AG08396 (cell line): Measurements from ENCODE around the gene SLC13A5.
"Not testable (repeated sequence)": the region's sequence is repeated elsewhere in the genome, so short reads cannot be mapped to it uniquely, and the experiment has no call there.

Experiments used
- DNase-seq: peaks from one replicate; pipeline ENCODE4 v3.0.0; 2012; ENCODE audit warnings: low spot score, mixed read lengths

The SLC13A5 gene

DNA sequence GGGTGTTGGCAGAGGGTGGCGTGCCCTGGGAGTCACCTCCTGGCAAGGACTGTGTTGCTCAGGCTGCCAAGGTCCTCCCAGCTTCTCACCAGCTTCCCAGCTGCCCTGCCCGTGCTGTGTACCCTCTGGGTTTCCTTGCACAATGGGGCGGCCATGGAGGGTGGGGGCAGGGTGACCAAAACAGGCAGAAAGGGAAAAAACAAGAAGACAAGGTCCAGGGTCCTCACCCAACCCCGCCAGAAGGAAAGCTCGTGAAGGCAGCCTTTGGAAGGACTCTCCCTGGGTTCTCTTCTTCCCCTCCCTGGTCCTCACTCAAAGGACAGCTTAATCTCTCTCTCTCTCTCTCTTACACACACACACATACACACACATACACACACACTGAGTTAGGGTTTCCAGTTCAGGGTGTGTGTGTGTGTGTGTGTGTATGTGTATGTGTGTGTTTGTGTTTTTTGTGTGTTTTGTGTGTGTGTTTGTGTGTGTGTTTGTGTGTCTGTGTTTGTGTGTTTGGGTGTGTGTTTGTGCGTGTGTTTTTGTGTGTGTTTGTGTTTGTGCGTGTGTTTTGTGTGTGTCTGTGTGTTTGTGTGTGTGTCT, 2.0 kb downstream of the SLC13A5 start:
- DNase-seq: no peak

GRCh38 chr17:6710317-6710716, 2.9 kb downstream of the SLC13A5 start:
- DNase-seq: no peak

DNA sequence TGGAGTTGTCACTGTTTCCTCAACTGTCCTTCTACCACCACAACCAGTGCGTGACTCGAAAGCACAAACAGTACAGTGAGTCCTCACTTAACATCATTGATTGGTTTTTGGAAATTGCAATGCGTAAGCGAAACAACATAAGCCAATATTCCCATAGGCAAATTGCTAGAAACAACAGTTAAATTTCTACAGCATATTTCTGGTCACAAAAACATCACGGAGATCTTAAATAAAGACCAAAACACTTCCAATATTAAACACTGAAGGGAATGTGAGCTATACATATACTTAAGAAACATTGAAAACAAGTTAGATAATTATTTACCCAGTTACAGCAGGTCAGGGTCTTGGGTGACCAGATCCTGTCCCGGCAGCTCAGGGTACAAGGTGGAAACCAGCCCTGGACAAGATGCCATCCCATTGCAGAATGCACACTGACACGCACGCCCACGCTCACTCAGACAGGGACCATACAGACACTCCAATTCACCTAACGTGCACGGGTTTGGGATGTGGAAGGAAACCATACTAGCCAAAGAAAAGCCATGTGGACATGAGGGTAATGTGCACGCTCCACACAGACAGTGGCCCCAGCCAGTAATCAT, 4.7 kb downstream of the SLC13A5 start:
- DNase-seq: no peak

DNA sequence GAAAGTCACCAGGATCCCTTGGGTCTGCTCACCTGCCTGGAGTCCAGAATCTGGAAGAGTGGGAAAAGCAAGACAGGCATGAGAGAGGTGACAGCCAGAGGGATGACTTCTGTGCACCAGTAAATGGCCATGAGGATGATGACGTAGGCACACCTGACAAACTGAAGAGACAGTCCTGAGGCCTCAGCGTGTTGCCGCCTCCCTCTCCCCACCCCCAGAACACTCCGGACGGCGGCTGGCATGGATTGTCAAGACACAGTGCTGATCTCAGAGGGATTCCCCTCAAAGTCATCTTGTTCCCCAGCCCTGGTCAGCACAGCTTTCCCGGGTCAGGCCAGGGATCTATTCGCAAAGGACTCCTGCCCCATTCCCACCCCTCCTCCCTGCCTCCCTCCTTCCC, 6.2 kb downstream of the SLC13A5 start:
- DNase-seq: no peak

DNA sequence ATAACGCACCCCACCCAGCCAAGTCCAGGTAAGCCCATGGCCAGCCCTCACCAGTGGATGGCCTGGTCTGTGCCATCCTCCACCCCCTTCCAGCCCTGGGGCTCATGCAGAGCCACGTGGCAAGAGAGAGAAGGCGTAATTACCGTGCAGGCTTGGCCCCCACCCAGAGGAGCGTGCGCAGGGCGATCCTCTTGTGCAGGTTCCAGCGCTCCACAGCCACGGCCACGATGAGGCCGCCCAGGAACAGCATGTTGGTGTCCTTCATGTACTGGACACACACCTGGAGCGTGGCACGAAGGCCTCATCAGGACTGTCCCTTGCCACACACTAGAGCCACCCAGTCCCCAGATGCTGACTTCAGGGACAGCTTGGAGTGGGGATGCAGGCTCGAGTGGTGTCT, 6.7 kb downstream of the SLC13A5 start:
- no peak for DNase-seq

- no peak for DNase-seq
Measured at GRCh38 chr17:6704470-6705052, 8.6 kb downstream of the SLC13A5 start.

DNA sequence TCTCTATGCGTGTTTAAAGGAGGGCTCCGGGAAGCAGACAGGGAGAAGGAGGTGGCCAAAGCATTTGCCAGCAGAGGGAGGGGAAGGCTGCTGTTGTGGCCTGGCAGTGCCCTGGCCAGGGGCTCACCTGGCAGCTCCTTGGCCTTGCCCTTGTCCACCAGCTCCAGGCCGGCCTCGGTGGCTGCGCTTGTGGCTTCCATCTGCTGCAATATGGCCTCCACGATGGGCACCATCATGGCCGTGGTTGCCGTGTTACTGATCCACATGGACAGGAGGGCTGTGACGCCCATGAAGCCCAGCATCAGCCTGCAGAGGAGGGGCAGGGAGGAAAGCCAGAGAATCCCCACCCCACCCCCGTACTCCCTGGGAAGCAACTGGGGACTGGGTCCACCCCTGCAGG, 9.4 kb downstream of the SLC13A5 start:
- DNase-seq: no peak

DNA sequence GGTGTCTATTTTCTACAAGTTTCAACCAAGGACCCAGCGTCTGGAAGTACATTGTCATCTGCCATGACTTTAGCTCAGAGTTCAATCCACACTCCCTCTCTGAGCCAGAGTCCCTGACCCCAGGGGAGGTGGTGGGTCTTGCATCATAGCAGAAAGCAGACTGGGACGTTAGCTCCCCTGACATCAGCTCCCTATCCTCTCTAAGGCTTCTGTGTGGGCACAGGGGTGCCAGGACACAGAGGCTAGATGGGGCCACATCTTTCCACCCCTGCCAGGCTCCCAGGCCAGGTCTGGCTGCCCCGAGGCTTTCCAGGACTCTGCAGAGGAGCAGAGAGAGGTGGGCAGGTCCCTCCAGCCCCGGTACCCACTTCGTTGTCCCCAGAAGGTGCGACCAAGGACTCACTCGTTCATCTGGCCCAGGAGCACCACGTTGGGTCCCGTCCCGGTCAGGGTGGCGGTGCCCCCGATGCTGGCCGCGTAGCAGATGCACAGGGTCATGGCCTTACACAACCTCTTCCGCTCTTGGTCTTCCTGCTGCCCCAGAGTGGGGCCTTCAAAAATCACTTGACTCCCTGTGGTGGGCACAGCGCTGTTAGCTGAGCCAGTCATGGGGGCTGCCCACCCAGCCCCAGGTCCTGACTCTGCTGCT, 10.5 kb downstream of the SLC13A5 start:
- DNase-seq: no peak

- DNase-seq: peak; percentile 54
Measured at GRCh38 chr17:6701719-6702118, 11.4 kb downstream of the SLC13A5 start.

DNA sequence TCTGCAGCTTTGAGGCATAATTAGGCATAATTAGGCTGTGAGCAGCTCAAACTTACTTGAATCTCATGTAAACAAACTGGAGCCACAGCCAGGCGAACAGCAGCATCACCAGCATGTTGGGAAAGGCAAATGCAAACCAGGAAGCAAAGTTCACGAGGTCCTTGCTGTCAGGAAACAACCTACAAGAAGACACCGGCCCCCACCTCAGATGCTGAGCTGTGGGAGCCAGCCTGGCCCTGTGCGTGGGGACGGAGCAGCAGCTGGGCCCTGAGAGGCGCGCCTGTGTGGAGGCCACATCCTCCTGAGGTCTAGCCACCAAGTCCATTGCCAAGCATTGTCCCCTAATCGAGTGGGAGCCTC, 12.2 kb downstream of the SLC13A5 start:
- no peak for DNase-seq

DNA sequence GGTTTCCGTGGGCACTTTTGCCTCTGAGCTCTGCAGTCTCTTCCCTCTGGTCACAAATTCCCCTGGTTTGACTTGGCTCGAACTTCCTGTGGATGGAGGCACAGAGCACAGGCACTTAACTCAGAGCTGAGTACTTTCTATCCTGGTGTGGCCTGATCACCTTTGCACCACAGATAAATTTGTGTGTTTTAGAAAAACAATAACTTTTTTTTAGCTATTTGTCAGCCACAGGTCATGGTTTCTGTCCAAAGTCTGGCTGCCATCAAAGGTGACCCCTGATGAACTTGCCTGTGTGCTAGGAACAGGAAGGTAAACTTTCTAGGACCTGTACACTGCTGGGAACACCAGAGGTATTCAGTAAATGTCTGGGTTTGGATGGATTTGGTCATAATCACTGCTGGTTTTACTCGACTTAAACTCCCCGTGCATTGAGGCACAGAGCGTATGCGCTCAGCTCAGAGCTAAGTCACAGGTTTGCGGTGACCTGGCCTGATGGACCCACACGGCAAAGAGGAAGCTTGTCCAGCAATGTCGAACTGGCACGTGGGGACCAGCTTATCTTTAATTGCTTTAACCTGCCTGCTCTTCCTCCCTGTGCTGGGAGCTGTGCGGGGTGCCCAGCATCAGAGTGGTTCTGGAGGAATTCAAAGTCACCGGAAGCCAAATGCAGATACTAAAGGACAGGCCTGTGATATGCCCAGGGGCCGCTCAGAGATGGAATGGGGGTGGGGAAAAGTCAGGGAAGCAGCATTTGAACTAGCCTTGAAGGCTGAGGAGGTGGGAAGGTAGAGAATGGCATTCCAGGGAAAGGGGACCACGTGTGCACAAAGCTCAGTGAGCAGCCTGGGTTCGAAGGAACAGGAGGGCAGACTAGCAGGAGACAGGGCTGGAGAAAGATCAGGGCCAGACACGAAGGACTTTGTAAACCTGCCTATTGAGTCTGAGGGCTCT, 12.9 kb downstream of the SLC13A5 start:
- no peak for DNase-seq

- no peak for DNase-seq
Measured at GRCh38 chr17:6698004-6698403, 15.2 kb downstream of the SLC13A5 start.

GRCh38 chr17:6696906-6697305, 16.3 kb downstream of the SLC13A5 start:
- DNase-seq: no peak

- DNase-seq: no peak
Measured at GRCh38 chr17:6695565-6695964, 17.6 kb downstream of the SLC13A5 start.

DNA sequence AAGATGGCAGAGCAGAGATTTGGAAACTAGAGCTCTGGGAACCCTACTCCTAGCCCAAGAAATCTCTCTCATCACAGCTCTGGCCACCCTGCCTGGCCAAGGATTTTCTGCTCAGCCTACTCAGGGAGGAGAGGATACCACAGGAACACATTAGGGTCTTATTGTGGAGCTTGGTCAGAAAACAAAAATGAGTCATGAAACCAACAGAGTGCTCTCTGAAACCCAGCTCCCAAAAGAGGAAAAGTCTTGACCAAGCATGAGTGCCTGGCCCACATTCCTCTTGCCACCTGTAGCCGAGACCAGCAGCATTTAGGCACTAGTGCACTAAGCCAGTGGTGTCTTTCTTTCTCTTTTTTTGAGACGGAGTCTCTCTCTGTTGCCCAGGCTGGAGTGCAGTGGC, 18.1 kb downstream of the SLC13A5 start:
- no peak for DNase-seq

DNA sequence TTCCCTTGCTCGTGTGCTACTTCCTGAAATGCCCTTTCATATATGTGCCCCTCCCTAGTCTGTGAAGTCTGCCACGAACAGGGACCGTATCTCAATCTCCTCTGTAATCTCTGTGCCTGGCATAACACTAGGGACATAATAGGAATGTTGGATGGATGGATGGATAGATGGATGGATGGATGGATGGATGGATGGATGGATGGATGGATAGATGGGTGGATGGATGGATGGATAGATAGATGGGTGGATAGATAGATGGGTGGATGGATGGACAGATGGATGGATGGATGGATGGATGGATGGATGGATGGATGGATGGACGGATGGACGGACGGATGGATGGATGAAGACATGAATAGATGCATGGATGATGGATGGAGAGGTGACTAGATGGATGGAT, 21.2 kb downstream of the SLC13A5 start:
- DNase-seq: not testable (repeated sequence)

GRCh38 chr17:6691546-6691945, 21.6 kb downstream of the SLC13A5 start:
- DNase-seq: no peak

DNA sequence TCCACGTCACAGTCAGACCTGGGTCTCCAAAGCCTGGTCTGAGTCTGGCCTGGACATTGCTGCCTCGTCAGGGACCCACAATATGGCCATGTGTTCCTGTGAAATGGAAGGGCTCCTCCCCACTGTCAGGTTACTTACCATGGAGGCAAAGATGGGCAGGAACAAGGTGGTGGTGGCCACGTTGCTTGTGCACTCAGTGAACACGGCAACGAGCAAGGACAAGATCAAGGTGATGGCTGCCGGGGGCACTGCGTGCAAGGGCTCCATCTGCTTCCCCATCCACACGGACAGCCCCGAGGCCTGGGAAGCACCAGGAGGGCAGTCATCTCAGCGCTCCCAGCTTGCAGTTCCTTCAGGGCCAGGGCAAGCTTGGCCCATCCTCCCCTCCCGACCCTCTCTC, 22.5 kb downstream of the SLC13A5 start:
- DNase-seq: no peak

GRCh38 chr17:6688944-6689343, 24.2 kb downstream of the SLC13A5 start:
- DNase-seq: no peak

GRCh38 chr17:6686026-6686425, 27.1 kb downstream of the SLC13A5 start:
- no peak for DNase-seq

GRCh38 chr17:6684881-6685767, 28.0 kb downstream of the SLC13A5 start:
- DNase-seq: no peak

DNA sequence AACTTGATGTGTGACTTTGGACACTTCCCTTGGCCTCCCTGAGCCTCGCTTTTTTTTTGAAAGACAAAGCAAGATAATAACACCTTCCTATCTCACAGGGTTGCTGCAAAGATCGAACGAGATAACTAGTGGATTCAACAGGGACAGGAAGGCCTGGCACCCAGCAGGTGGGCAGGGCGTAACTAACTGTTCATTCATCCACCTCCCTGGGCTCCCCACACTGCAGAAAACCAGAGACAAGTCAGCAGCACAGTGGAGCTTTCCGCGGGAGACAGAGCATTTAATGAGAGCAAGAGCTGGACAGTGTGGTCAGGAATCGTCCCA, 28.7 kb downstream of the SLC13A5 start:
- no peak for DNase-seq
